ENCODE results near the gene ATOH7. TPM values are rescaled to one million over a fixed set of nuclear protein-coding genes. Genes with fewer than 3 reads are reported as not detected.

ATOH7 gene
- polyA plus RNA-seq, 1 donor from 2014 or later = 2.5 TPM

- H3F3A ChIP-seq (ENCODE audit: insufficient read depth, low read length, poor library complexity, severe bottlenecking) = no peaks in the 10 kb centered on the region
- no peak overlapping the region for H2AFZ ChIP-seq (ENCODE audit: low read depth, low read length)
- no peaks in the 10 kb centered on the region for H3K79me2 ChIP-seq (replicated peaks; ENCODE audit: insufficient read depth, low read length)
- no peaks in the 10 kb centered on the region for H3K36me3 ChIP-seq (ENCODE audit: insufficient read depth, low read length)
- no peak overlapping the region for H3K4me3 ChIP-seq (ENCODE audit: low read length)
- no peak overlapping the region for H3K4me2 ChIP-seq (ENCODE audit: low read length)
- H3K27ac ChIP-seq (ENCODE audit: low read length) = no peak overlapping the region
- H3K9me2 ChIP-seq (ENCODE audit: insufficient read depth, low read length) = no peaks in the 10 kb centered on the region
- no peaks in the 10 kb centered on the region for H4K20me1 ChIP-seq (ENCODE audit: insufficient read depth)
- no peaks in the 10 kb centered on the region for H3K9me3 ChIP-seq (ENCODE audit: low read length)
- no peaks in the 10 kb centered on the region for H3K27me3 ChIP-seq (ENCODE audit: insufficient read depth, low read depth, low read length)
- TF ChIP-seq EP300 (conservative IDR thresholded peaks at IDR 0.05; ENCODE audit: poor library complexity, severe bottlenecking) = no peak
- TF ChIP-seq TAF1 (IDR thresholded peaks at IDR 0.05; ENCODE audit: low read depth) = no peak
- no peak for TF ChIP-seq POLR2AphosphoS5 (IDR thresholded peaks at IDR 0.05)
- no peak overlapping the region for H3K9ac ChIP-seq (ENCODE audit: low read length)
Observed at GRCh38 chr10:68271196-68271882, 39.4 kb upstream of the ATOH7 start.

DNA sequence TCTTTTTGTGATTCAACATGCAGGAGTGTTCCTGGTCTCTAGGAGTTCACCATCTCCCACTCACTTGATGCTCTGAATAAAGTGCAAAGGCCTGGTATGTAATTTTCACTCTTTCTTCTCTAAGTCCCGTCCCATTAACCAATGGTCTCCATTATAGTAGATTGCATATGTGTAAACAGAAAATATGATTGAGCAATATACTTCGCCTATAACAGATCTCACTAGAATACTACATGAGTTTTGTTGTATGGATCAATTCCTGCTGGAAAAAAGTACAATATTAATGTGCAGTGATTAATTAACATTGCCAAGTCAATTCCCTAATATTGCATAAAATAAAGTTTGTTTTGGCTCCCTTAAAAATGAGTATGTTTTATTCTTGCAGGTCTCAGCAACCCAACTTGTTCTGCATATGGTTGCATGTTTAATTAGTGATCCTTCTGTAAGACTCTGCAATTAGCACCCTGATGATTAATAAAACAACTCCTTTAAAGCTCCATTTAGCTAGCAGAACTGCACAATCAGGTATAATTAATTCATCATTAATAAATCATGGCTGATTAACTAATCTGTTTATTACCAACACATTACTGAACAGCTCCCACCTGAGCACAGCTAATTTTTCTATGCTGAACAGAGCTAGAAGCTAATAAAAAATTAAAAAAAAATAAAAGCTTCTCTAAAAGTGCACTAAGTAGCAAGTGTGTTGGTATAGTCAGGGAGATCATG lies 37.8 kb upstream of the ATOH7 start:
- TF ChIP-seq SMC3 (conservative IDR thresholded peaks at IDR 0.05; ENCODE audit: poor library complexity) (no peak), EZH2 (IDR thresholded peaks at IDR 0.05; ENCODE audit: borderline replicate concordance, insufficient read depth, low read length, poor library complexity, severe bottlenecking) (no peak), CTCF (IDR thresholded peaks at IDR 0.05; ENCODE audit: poor library complexity, severe bottlenecking) (no peak), POLR2AphosphoS5 (IDR thresholded peaks at IDR 0.05) (no peak), RAD21 (conservative IDR thresholded peaks at IDR 0.05) (no peak), TAF1 (IDR thresholded peaks at IDR 0.05; ENCODE audit: low read depth) (no peak), EP300 (conservative IDR thresholded peaks at IDR 0.05; ENCODE audit: poor library complexity, severe bottlenecking) (no peak), MXI1 (conservative IDR thresholded peaks at IDR 0.05; ENCODE audit: poor library complexity, severe bottlenecking) (no peak)
- TF ChIP-seq, protein P1, sequence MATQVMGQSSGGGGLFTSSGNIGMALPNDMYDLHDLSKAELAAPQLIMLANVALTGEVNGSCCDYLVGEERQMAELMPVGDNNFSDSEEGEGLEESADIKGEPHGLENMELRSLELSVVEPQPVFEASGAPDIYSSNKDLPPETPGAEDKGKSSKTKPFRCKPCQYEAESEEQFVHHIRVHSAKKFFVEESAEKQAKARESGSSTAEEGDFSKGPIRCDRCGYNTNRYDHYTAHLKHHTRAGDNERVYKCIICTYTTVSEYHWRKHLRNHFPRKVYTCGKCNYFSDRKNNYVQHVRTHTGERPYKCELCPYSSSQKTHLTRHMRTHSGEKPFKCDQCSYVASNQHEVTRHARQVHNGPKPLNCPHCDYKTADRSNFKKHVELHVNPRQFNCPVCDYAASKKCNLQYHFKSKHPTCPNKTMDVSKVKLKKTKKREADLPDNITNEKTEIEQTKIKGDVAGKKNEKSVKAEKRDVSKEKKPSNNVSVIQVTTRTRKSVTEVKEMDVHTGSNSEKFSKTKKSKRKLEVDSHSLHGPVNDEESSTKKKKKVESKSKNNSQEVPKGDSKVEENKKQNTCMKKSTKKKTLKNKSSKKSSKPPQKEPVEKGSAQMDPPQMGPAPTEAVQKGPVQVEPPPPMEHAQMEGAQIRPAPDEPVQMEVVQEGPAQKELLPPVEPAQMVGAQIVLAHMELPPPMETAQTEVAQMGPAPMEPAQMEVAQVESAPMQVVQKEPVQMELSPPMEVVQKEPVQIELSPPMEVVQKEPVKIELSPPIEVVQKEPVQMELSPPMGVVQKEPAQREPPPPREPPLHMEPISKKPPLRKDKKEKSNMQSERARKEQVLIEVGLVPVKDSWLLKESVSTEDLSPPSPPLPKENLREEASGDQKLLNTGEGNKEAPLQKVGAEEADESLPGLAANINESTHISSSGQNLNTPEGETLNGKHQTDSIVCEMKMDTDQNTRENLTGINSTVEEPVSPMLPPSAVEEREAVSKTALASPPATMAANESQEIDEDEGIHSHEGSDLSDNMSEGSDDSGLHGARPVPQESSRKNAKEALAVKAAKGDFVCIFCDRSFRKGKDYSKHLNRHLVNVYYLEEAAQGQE (IDR thresholded peaks at IDR 0.05; ENCODE audit: borderline replicate concordance) = no peak
- Histone ChIP-seq H3K27ac (ENCODE audit: low read length) (no peak overlapping the region), H2AFZ (ENCODE audit: low read depth, low read length) (no peak overlapping the region), H3K27me3 (ENCODE audit: insufficient read depth, low read depth, low read length) (no peaks in the 10 kb centered on the region), H3K9me2 (ENCODE audit: insufficient read depth, low read length) (no peaks in the 10 kb centered on the region), H3K79me2 (replicated peaks; ENCODE audit: insufficient read depth, low read length) (no peaks in the 10 kb centered on the region), H3K9ac (ENCODE audit: low read length) (no peak overlapping the region), H3K9me3 (ENCODE audit: low read length) (no peaks in the 10 kb centered on the region), H3F3A (ENCODE audit: insufficient read depth, low read length, poor library complexity, severe bottlenecking) (no peaks in the 10 kb centered on the region), H3K36me3 (ENCODE audit: insufficient read depth, low read length) (no peaks in the 10 kb centered on the region), H4K20me1 (ENCODE audit: insufficient read depth) (no peaks in the 10 kb centered on the region), H3K4me3 (ENCODE audit: low read length) (no peak overlapping the region), H3K4me2 (ENCODE audit: low read length) (no peak overlapping the region)
